ENCODE measurements around the gene TOMM40L.
A peak's percentile ranks its signal among the peaks of the same experiment; 100 is the strongest.

TOMM40L gene

DNA sequence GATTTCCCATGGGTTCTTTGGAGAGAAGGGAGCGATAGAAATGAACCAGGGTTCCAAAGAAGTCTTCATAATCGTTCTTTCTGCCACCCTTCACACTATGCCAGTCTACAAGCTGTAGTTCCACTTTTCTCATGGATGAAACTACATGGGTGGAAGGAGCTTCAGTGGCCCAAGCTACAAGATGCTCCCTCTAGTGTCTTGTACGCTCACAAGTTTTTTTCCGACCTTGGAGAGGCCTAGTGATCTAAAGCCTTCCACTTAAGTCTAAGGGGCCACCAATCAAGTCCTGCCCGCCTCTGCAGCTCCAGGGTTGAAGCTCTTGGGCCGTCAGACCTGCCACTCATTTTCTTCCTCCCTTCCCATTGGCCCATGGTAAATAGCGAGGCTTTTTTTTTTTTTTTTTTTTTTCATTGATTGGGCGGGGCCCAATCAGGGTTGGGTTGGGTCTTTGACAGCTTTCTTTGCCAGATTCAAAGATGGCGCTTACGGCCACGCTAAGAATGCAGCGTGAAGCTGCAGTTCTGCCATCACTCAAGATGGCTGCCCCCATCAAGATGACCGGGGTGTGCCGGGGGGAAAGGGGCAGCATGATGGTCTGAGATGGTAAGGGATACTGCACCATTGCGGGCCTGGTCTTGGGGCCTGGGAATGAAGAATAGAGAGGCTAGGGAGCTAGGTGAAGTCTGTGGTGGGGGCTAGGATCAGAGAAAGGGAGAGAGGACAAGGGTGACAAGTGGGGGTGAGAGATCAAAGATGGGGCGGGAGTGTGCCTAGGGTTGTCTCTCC is at the start of gene TOMM40L:
TOMM40L (plus strand) TSS at position 527 of the 786 bp plus-strand sequence. CDS start 430 bp downstream, outside the sequence.
- DNase-seq: peak; percentile 80

DNA sequence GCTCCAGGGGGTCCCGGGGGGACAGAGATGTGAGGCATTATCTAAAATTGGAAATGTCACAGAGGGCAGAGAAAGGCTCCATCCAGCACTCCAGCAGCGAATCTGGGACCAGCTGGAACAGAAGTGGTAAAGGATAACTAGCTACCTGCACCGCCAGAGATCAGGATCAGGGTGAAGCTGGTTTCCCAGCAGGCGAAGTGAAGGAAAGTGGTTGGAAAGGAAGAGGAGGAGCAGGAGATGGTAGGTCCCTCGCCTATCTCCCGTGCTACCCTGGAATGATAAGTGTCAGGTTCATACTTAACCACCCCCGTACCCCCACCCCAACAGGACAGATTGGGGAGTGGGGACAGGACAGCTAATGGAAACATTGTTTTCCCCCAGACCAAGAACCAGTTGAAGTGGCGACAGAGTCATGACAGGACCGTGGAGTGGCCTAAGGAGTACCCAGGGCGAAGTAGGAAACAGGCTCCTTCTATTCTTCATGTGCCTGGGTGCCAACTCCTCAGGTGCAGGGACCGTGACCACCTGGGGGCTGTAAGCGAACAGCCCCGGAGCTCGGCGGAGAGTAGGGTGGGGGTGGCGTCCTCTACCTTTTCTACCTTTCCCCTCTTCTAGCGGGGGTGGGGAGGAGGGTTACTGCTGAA is 49.3 kb upstream of the TOMM40L start:
- DNase-seq: no peak

DNA sequence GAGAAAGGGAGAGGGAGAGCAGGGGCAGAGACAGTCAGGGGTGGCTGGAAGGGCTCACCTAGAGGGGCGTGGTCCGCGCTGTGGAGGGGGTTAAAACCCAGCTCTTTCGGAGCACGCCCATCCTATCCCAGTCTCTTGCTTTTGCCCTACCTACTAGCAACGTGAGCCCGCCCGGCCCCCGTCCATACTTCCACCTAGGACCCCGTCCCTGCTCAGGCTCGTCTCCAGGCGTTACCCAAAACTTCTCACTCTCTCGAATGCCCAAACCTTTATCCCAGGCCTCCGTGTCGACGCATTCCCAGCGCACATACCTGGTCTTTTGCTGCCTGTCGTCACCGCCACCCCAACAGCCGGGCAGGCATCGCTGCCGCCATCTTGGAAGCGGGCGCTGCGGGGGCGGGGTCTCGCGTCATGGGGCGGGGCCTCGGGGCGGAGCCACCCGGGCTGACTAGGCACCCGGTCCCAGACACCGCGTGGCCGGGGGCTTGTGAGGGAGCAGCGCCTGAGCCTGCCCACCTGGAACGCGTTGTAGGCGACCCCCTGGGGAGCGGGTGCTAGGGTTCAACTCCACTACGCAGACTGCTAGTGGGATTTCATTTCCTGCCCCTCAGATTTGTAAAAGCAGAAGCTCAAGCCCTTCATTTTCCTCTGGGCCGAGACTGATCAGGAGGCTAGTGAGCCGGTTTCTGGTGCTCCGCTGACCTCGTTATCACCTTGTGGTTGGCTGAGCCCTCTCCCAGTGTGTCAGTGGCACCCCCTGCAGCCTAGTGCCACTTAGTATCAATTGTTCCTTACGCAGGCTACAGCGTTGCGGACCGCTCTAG is 48.5 kb upstream of the TOMM40L start, which contains the start of gene B4GALT3:
B4GALT3 (minus strand) TSS at position 396 of the 824 bp plus-strand sequence. CDS start 1,447 bp downstream, outside the sequence.
- DNase-seq: peak; percentile 76

DNA sequence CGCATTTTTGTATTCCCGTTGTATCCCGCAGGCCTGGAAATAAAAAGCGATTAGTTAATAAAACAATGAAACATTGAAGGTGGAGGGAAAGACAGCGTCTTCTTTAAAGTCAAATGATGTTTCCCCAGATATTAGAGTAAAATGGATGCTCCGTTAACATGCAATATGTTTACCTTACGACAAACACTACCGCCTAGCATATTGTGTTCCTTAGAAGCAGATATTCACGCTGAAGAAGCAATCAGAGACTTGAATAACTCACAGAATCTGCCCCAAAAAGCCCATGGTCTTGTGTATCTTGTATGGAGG is 48.0 kb upstream of the TOMM40L start:
- DNase-seq: peak; percentile 76

DNA sequence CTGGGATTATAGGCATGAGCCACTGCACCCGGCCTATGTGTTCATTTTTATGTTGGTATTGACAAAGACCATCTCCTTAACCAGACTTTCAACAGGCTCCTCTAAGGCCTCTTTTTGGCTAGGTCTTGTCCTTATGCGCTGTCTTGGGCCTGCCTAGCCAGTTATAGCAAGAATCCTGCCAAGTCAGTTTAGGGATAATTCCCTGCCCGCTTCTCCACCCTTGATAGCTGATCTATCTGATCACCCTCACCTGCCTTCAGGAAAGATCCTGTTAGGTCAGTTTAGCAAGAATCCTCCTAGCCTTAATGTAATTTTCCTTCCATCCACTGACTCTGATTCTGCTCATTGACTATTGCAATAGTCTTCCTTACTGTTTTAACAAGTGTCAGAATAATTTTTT is 46.2 kb upstream of the TOMM40L start:
- DNase-seq: no peak

DNA sequence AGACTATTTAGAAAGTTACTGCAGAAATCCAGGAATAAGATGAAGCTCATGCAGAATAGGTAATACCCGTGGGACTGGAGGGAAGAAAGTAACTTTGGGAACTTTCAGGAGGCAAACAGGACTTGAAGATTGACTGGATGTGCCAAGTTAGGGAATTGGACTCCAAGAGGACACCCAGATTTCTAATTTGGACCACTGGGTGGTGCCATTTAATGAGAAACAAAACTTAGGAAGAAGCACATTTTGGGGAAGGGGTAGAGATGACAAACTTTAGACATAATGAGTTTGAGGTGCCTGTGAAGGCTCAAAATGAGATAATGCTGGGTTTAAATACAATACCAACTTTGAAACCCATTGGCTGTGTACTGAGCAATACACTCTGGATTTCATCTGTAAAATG is 45.2 kb upstream of the TOMM40L start:
- no peak for DNase-seq

DNA sequence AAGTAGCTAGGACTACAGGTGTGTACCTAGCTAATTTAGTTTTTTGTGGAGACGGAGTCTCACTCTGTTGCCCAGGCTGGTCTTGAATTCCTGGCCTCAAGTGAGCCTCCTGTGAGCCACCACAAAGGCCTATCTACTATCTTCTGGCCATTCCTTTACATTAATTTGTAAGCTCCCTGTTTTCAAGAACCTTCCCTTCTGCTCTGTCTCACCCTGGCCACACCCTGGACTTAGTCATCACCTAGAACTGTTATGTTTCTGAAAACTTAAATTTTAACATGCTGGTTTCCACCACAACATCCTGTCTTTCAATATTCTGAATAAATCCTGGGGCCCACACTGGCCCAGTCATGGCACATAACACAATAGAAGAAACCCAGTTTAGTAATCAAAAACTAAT is 43.6 kb upstream of the TOMM40L start:
- no peak for DNase-seq

DNA sequence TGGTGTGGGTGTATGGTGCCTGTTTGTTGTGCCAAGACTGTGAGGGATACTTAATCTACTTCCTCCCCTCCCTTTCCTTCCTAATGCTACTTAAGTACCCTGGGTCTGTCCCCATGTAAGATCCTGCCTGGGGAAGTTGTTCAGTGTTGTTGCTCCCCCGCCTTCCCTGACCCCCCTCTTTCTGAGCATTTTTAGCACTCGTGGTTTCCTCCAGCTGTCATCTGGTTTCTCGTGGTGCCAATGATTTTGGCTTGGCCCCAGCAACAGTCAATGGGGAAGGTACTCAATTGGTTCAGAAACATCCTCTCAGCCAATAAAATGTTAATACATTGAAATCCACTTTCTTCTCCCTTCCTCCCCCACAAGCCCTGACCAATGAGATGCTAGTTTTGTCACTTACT is 40.6 kb upstream of the TOMM40L start:
- no peak for DNase-seq

DNA sequence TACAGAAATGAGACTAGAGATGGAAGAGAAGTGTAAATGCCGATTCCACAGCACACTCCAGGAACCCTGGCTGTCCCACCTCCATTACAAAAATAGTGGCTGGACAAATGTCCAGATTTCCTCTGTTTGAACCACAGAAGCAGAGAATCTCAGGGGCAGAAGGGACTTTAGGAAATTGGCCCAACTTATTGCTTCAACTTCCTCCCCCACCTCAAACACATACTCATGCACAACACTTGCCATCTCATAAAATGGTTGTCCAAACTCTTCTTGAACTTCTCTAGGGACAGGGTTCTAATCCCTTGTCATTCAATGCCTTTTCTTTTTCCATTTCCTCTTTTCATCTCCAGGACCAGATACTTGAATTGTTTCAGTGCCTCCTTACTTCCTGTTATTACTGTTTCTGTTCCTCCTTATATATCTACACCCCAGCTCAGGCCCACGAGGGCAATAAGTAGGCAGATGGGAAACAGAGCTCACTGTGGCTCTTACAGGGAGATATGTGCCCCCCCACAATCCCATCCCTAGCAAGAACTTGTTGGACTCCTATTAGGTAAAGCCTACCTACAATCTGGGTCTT is 40.0 kb upstream of the TOMM40L start:
- no peak for DNase-seq

DNA sequence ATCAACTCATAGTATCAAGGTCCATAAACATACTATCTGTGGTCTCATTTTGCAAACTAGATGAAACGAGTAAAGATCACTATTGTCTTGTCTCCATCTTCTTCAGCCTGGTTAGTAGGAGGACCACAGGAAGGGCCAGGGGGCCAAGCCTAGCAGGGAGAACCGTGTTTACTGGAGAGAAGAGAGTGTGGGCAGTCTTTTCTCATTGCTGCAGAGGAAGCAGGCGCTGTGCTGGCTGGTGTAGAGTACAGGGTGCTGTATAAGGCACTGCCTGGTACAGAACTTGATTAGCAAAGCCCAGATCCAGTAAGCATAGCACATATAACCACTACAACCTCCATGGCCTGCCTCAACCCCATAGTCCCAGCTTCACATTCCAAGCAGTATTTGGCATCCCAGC is 38.5 kb upstream of the TOMM40L start:
- no peak for DNase-seq

DNA sequence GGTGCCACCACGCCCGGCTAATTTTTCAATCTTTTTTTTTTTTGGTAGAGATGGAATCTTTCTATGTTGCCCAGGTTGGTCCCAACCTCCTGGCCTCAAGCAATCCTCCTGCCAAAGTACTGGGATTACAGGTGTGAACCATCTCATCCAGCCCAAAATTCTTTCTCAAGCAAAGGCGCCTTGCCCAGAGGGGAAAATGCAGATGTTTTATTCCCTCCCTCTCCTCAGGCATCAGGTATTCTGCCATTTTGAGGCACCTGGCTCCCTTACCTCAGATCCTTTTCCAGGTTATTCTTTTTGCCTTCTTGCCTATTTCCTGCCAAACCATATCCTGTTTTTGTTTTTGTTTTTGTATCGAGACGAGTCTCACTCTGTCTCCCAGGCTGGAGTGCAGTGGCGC is 37.5 kb upstream of the TOMM40L start:
- DNase-seq: no peak

DNA sequence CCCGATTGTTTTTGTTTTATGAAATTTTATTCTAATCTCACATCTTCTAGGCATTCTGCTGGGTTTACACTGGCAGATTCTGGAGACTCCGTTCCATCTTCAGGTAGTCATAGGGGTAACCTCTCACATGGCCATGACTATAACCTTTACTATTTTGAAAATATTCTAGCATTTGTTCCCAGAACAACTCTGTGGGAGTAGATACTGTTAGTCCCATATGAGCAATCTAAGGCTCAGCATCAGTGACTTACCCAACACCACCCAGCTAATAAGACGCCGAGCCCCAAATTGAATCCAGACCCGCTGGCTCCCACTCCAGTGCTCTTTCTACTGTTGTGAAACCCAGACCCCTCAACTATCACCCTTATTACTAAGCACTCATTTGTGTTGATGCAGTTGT is 36.8 kb upstream of the TOMM40L start:
- no peak for DNase-seq

DNA sequence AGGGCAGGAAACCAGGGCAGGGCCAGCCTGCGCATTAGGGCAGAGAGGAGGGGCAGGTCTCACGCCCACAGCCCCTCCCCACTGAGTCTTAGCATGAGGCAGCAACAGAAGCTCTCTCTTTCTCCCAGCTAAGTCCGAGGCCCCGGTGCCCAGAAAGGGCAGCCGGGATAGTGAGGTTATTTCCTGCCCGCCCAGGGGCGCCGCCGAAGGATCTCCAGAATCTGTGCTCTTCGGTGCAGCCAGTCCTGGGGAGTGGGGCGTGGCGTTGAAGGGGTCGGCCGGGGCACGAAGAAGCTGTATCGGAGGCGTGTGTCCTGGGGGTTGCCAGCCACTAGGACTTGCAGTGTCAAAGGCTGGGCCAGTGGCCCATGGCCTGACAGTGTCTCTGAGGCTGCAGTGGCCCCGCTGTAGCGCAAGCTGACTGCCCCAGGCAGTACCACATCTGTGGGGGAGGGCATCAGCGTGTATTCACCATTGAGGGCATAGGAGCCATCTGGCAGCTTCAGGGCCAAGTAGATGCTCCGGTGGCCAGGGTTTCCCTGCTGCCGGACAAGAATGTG is 34.8 kb upstream of the TOMM40L start:
- DNase-seq: no peak

DNA sequence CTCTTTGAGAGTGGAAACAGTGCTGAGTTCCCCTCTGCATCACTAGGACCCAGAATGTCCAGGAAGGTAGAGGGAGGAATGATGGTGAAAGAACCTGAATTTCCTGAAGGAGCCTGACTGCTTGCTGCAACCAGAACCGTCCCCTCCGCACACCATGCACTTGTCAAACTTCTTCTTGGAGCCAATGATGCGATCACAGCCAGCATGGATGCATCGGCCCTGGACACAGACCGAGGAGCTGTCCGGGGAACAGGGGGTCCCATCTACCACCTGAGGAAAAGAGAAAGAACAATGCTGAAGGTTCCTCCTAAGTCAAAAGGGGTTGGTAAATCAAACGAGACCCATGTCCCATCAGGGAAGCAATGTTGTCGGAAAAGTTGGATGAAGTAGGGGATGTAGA is 33.9 kb upstream of the TOMM40L start:
- no peak for DNase-seq

DNA sequence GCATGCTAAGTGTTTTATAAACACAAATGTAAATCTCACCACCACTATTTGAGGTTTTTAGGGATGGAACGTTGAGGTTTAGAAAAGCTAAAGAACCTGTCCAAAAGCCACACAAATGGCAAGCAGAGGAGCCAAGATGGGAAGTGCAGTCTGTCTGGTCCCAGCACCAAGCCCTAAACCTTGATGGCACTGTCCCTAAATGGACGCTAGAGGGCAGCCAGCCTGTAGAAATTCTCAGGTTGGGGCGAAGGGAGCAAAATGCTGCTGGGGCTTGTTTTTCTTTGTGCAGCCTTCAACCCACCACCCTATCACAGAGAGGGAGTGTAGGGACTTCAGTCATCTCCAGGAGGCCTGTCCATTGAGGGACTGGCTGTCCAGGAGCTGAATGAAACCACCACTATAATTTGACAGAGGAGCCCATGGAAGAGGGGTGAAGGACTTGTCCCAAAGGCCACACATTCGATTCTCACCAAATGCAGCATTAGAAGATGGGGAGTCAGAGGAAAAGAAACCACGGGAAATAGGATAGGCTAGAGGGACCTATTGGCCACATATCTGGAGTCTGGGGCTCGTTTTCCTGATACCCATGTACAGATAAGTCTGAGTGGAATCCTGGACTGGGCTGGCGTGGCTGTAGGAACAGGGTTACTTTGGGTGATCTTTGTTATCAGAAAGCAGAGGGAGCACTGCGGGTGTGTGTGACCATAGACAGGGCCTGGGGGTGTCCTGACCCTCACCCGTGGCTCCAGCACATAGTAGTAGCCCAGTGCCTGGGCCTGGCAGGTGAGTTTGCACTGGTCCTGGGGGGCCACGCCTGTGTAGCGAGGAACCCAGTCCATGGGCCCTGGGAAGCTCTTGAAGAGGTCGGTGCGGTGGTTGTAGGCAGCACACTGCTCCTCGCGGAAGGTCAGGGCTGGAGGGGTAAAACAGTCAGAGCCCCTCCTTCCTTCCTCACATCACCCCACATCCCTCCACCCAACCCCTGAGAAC is 33.1 kb upstream of the TOMM40L start:
- DNase-seq: peak; percentile 12

DNA sequence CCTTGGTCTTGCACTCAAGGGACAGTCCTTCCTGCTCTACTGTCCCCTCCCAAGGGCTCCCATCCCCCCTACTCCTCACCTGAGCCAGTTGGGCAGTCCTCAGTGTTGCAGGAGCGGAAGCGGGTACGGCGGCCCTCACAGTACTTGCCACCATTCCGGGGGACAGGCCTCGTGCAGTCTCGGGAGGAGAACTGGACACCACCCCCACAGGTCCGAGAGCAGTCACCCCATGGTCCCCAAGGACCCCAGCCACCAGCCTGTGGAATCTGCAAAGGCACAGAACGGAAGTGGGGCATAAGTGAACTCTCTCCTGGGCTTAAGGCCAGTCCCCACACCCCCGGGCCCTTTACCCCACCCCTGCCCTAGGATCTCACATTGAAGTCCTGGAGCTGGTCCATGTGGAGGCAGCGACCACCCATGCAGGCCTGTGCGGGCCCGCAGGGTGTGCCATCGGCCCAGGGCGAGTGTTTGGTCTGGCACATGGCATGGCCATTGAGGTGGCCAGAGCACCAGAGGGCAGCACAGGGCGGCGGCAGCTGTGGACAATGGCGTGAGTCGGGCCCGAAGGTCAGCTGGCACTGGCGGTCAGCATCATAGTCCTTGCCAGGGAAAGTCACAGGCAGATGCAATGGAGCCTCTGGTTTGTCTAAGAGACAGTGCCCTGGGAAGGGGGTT is 32.2 kb upstream of the TOMM40L start:
- no peak for DNase-seq

DNA sequence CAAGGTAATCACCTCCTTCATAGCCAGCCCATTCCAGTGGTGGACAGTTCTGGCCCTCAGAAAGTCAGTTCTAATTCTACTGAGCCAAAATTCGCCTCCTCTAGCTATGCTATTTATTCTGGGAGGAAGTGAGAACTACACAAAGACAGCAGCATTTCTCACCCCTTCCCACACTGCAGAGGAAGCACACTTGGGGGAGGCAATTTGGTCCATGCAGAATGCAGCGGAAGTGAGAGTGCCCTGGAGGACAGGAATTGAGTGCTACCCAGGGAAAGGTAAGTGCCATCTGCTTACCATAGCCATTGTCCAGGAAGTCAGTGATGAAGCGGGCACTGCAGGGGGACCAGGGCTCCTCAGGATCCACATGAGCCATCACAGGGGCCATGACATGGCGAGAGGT is 30.7 kb upstream of the TOMM40L start:
- no peak for DNase-seq

DNA sequence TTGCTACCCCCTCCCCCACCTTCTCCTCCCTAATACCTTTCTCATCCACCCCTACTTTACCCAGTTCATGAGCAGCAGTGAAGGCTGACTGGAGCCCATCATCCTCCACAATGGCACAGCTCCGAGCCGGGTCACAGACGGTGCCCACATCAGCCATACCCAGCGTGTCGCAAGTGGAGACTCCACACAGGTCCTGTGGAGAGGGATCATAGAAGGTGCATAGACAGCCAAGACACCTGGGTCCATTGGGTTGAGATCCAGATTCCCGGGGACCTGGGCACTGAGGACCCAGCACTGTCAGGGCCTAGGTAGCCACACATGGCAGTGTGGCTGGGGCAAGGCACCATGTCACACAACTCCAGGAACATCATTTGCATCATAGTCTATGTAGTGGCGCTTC is 29.7 kb upstream of the TOMM40L start:
- no peak for DNase-seq

DNA sequence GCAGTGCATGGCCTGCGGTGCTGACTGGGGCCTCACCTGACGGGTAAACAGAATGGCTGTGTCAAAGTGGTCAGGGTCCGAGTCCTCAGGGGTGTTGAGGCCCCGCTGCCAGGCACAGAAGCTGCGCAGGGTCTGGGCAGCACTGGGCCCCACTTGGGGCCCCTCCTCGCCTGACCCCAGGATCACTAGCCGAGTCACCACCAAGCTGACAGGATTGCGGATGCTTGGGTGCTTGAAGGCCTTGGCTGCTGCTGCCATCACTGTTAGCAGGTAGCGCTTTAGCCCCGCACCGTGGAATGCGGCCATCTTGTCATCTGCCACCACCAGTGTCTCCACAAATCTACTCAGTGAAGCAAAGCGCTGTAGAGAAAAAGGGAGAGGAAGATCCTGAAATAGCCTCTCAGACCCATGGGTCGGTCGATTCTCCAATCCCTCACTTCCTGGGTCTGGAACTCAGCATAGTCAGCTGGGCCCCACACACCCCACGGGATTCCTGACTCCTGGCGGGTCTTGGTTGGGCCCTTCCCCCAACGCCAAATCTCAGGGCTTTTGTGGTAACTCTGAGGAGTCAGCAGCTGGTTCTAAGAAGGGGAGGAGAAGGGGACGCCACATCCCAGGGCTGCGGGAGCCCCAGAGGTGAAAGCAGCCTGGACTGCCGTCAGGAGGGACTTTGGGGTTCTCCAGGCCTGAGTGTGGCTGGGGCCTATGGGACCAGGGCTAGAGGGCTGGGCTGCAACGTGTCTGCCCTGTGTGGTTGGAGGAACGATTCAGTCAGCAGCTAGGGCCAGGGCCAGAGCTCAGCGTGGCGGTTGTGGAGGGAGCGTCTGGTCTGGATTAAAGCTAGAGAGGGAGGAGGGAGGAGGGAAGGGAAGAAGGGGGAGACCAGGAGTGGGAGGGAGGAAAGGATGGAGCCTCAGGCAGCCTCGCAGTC is 29.1 kb upstream of the TOMM40L start:
- DNase-seq: no peak

DNA sequence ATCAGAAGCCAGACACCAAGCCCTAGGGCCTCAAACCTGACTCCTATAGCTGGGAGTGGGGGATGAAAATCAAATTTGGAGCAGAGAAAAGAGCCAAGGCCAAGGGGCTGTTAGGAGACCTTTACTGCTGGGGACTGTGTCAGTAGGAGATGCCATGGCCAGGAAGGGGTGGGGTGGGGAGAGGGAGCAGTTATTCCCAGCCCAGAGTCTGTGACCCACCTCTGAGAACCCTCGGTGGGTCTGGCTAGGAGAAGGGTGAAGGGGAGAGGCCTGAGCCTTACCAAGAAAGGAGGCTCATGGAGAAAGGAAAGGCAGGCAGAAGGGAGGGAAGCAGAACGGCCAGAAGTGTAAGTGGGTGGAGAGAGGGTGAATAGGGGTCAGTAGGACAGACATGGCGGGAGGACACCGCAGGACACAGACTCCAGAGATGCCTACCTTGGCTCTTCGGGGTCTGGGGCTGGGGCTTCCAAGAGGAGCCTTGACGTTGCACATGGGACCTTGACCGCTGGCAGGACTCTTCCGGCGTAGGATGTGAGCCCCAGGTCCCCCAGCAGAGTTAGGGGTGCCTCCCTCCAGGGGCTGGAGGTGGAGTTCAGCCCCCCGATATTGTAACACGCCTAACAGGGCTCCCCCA is 28.2 kb upstream of the TOMM40L start:
- no peak for DNase-seq
